HG02970 (cell line): ENCODE measurements around the gene PSG6.
"Not testable (repeated sequence)": the region's sequence is repeated elsewhere in the genome, so short reads cannot be mapped to it uniquely, and the experiment has no call there.

Experiments
- ATAC-seq: cut with Tn5 transposase; IDR thresholded peaks from one replicate; pipeline ENCODE4 v1.9.1; 2021; ENCODE audit warnings: mild to moderate bottlenecking, moderate library complexity, moderate number of reproducible peaks; ENCODE audit not compliant: unreplicated experiment, low FRiP score

PSG6 gene

GRCh38 chr19:42856866-42857543 lies 60.7 kb downstream of the PSG6 start:
- not testable (repeated sequence) for ATAC-seq

- not testable (repeated sequence) for ATAC-seq
Measured at GRCh38 chr19:42854745-42855144, 62.9 kb downstream of the PSG6 start.

- not testable (repeated sequence) for ATAC-seq
Measured at GRCh38 chr19:42853231-42853630, 64.5 kb downstream of the PSG6 start.

GRCh38 chr19:42852821-42853220 lies 64.9 kb downstream of the PSG6 start:
- not testable (repeated sequence) for ATAC-seq
